ENCODE results near the gene SLA2.
"Not testable (repeated sequence)": the region's sequence is repeated elsewhere in the genome, so short reads cannot be mapped to it uniquely, and the experiment has no call there.

Gene SLA2

DNA sequence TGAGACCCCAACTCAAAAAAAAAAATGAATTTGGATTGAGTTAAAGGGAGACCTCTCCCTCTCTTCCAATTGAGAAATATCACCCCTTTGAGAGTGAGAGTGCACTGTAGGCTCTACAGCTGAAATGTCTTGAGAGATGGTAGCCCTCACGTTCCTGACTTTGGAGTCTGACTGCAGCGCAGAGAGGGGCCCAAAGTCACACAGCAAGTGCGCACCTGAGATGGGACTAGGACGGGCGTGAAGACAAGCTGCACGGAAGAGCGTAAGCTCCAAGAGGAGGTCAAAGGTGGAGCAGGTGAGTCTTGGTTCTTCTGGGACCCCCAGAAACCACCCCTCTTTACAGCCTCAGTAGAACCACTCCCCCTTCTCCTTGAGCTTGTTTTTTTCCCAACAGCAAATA, 643 bp downstream of the SLA2 start:
- no peak for DNase-seq (ENCODE audit: low read depth)

DNA sequence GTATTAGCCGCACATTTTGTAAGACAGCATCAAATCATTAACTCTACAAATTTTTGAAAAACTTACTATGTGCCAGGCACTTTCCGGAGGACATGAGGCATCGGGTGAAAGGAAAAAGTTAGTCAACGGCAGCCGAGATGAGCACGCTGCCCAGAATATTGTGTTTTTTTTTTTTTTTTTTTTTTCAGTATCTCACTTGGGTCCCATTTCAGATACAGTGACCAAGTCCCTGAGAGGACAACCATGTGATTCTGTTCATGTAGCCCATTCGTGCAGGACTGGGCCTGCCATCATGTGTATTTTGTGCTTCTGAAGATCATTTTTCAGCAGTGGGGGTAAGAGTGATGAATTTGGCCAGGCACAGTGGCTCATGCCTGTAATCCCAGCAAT, 1.3 kb downstream of the SLA2 start:
- no peak for DNase-seq (ENCODE audit: low read depth)

DNA sequence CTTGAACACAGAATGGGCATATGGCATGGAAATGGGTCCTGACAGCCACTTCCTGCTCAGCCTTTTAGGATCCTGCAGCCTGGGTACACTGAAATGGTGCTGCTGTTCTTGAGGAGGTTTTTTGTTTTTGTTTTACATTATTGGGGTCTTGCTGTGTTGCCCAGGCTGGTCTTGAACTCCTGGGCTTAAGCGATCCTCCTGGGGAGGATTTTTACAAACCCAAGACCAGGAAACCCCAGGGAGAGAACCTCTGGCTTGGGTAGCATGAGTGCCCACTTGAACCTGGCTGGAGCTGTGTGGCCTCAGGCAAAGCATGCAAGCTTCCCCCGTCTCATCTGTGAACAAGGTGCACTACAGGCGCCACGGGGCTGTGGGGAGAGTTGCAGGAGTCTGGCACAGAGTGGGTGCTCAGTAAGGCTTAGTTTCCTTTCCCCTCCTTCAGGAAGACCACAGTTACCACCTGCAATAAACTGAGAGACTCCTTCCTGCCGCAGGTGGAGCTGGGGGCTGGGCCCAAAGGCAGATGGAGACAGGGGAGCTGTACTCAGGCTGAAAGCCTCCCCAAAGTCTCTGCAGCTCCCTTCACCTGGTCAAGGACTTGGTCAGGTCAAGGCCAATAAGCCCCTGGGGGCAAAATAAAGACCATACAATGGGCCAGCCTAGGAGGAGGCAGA, 1.8 kb downstream of the SLA2 start:
- peak; percentile 41 for DNase-seq (ENCODE audit: low read depth)

DNA sequence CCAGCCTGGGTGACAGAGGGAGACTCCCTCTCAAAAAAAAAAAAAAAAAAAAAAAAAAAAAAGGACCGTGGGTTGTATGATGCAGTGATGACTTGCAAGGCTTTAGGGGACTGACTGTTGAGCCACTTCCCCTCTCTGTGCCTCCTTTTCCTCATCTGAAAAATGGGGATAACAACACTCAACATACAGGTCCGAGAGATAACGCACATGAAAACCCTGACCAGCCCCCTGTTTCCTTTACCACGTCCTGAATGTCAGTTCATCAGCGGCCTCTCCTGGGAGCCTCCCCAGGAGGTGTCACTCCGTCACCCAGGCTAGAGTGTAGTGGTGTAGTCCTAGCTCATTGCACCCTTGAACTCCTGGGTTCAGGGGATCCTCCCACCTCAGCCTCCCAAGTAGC, 3.9 kb downstream of the SLA2 start:
- DNase-seq (ENCODE audit: low read depth): no peak

DNA sequence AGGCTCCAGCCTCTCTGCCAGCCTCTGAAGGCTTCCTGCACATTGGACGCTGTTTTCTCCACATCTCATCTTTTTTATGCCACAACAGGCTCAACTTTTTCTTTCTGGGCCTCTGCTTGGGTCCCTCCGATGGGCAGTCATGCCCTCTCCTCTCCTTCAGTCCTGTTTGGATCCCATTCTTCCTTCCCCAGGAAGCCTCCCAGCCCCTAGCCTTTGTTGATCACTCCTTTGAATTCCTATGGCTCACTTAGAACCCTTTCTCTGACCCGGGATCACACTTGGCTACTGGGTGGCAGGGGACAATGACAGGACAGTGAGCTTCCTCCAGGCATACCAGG, 4.5 kb downstream of the SLA2 start:
- no peak for DNase-seq (ENCODE audit: low read depth)

DNA sequence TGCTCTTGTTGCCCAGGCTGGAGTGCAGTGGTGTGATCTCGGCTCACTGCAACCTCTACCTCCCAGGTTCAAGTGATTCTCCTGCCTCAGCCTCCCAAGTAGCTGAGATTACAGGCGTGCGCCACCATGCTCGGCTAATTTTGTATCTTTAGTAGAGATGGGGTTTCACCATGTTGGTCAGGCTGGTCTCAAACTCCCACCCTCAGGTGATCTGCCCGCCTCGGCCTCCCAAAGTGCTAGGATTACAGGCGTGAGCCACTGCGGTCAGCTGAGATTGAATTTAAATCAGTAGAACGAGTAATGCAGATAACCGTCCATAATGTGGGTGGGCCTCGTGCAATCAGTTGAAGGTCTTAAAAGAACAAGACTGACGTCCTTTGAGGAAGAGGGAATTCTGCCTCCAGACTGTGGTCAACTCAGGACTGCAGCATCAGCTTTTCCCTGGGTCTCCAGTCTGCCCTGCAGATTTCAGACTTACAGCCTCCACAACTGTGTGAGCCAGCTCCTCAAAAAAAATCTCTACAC, 7.1 kb downstream of the SLA2 start:
- not testable (repeated sequence) for DNase-seq (ENCODE audit: low read depth)

DNA sequence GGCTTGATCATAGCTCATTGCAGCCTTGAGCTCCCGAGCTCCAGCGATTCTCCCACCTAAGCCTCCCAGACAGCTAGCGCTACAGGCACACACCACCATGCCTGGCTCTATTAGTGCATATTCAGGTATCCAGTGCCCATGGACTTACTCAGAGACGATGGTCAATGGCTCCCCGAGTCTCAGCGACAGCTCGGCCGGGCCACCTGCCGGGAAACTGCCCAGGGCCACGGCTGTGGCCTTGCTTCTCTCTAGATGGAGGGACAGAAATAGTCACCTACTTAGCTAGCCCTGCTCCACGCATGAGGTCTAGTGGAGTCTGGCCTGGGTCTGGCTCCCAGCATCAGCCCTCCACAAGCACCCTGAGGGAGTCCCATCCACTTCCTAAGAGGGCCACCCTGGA, 11.7 kb downstream of the SLA2 start:
- no peak for DNase-seq (ENCODE audit: low read depth)

DNA sequence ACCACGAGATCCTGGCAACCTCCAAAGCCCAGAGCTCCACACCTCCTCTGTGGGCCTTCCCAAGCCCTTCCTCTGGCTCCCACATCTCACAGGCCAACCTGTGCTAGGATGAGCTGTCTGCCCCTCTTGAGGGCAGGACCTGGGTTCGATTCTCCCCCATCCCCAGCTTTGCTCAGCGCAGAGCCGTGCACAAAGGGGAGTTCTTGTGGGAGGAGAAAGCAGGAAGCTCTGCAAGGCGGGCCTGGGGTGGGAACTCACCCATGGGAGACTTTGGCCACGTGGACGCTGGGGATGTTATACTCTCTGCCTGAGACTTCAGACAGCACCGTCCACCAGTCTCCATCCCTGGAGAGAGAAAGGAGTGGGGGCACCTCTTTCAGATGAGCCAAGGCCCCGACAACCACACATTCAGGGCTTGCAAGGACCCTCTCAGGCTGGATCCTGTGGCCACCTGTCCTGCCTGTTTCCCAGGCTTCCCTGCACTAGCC, 12.7 kb downstream of the SLA2 start:
- no peak for DNase-seq (ENCODE audit: low read depth)

DNA sequence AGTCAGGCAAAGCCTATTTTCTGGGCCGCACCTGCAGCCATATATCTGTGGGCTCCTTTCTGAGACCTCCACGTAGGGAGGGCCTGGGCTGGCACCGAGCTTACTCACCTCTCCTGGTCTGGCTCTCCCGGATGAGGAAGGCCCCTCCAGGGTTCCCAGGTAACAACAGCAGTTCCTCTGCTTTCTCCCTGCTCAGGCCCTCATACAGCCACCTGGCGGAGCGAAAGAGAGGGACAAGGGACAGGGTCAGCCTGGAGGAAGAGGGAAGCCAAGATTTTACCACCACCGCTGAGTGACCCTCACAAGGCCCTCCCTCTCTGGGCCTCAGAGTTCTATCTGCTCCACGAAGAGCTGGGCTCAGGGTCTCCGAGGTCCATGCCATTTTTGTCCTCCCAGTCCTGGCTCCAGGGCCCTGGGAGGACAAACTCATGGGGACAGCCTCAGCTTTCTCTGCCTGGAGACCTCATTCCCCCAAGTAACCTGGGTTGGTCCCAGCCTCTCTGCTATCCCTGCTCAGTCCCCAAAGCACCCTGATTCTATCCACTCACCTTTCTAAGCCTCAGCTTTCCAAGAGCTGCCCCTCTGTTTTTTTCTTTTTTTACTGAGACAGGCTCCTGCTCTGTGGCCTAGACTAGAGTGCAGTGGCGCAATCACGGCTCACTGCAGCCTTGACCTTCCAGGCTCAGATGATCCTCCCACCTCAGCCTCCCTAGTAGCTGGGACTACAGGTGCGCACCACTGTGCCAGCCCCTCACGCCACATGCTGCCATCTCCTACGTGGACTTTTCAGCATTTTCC, 13.3 kb downstream of the SLA2 start:
- no peak for DNase-seq (ENCODE audit: low read depth)

DNA sequence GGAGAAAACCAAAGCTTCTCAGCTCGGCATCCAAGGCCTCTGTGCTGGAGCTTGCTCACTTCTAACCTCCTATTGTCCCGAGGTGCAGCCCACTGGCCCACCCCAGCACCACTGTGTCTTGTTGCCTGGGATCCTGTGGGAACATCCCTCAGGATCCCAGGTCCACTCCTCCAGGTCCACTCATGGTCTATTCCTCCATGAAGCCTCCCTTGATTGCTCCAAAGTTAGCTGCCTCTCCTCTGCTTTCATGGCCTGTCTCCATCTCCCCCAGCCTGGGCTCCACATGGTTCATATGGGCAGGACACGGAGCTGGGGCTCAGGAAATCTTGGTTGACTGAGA, 13.9 kb downstream of the SLA2 start:
- DNase-seq (ENCODE audit: low read depth): no peak

DNA sequence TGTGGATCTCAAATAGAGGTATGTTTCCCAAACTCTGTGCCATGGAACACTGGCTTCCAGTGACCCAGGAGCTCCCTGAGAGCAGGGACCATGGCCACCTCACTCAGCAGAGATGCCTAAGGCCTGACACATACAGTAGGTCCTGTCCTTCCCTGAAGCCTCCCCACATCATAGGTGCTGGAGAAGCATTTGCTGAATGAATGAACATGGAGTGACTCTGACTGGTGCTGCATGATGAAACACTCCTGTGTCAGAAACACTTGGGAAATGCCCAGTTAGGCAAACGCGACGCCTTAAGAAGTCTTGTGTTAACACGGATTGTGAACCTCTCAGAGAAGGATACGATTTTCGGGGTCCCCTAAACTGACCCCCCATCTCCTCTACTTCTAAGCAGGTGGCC, 14.3 kb downstream of the SLA2 start:
- no peak for DNase-seq (ENCODE audit: low read depth)

DNA sequence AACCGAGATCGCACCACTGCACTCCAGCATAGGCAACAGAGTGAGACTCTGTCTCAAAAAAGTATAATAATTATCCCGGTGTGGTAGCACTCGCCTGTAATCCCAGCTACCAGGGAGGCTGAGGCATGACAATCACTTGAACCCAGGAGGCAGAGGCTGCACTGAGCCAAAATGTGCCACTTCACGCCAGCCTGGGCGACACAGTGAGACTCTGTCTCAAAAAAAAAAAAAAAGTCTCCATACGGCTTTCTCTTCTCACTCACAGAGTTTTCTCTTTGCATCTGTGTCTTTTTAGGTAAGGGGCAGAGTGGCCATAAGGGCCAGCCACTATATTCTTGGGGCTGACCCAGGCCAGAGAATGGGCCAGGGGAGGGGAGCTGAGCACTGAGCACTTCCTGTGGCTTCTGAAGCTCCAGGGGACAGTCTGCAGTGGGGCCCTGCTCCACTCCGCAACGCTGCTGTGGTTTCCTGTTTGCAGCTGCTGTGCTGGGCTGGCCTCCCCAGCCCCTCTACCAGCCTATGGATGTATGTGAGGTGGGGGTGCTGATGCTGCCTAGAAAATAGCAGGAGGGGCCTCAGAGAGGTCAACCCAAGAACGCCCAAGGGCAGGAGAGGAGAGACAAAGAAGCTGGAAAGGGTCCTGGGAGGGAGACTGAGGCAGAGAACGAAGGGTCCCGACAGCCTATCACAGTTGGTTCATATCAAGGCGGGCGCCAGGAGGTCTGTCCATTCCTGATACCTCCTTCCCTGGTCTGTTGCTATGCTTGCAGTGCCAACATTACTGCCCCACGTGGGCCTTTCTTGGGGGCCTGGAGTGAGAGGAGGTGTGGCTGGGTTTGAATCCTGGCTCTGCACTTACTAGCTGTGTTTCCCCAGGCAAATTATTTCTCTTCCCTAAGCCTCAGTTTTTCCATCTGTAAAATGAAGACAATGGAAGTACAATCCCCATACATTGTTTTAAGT, 16.0 kb downstream of the SLA2 start:
- no peak for DNase-seq (ENCODE audit: low read depth)

DNA sequence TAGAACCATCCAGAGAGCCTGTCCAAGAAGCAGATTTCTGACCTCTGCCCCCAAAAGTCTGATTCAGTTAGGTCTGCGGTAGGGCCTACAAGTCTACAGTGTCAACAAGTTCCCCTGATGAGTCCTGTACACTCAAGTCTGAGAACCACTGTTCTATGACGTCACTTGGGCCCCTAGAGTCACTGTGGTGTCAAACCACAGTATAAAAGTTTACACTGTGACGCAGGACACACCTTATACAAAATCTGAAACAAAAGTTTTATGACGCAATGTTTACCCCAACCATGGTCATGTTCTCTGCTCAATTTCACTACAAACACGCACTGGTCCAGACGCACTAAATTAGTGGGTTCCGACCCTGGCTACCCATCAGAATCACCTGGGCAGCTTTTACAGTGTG, 17.9 kb downstream of the SLA2 start:
- DNase-seq (ENCODE audit: low read depth): peak; percentile 25

DNA sequence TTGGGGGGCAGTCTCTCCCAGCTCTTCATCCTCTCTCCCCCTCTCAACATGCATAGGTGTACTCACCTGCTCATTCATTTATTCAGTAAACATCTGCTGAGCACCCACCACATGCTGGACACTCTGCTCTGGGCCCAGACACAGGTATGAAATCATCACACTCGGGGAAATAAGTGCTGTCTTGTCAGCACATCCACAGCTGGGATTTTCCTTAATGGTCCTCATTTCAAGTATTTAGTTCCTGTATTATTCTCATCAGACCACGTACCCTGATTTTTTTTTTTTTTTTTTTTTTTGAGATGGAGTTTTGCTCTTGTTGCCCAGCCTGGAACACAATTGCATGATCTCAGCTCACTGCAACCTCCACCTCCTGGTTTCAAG, 21.1 kb downstream of the SLA2 start:
- no peak for DNase-seq (ENCODE audit: low read depth)

DNA sequence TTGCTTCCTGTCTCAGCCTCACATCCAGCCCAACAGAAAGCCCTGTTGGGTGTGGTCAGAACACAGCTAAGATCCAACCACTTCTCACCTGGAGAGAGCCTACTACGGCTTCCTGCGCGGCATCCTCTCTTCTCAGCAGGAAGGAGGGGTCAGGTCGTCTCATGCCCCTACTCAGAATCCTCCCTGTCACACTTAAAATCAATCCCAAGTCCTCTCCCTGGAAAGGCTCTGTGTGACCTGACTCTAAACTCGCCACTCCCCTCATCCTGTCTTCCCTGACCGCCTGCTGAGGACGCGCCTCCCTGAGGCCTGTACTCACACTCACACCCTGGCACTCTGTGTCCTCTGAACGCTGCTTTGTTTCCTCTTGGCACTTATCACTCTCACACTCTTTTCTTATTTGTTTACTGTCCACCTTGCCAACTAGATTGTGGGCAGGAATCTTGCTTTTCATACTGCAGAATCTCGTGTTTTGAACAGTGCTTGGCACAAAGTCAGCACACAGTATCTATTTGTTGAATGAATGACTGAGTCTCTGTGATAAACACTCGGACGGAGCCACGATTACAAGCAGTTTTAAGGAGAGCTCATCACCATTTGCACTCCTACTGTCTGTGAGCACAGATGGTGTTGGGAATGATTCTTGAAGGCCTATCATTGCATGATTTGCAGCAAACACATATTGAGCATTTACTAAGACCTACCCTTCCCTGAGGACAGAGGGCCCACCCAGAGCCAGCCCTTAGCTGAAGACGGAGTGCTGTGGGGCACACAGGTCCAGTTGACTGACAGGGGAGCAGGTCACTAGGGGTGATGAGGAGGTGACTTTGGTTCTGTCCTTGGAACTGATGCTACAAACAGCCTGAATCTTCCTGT, 21.7 kb downstream of the SLA2 start:
- DNase-seq (ENCODE audit: low read depth): no peak

DNA sequence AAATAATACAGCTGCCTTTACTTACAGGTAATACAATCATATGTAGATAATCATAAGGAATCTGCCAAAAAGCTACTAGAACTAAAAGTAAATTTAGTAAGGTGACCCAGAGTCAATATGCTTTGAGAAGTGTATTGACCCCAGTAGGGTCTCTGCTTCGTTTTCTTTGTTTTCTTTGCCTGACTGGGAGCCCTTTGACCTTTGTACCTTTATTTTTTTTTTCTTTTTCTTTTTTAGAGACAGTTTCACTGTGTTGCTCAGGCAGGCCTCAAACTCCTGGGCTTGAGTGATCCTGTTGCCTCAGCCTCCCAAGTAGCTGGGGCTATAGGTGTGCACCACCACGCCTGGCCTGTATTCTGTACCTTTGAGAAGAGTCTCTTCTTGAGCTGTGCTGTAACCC, 22.6 kb downstream of the SLA2 start:
- no peak for DNase-seq (ENCODE audit: low read depth)

DNA sequence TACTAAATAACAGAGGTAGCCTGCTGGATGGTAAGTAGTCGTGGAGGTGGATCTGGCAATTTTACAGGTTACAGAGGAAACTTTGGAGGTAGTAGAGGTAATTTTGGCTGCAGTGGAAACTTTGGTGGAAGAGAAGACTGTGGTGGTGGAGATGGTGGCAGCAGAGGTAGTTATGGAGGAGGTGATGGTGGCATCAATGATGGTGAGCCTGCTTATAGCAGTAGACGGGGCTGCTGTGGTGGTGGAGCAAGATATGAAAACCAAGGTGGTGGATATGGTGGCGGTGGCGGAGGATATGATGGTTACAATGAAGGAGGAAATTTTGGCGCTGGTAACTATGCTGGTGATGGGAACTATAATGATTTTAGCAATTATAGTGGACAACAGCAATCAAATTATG, 25.1 kb downstream of the SLA2 start:
- no peak for DNase-seq (ENCODE audit: low read depth)

DNA sequence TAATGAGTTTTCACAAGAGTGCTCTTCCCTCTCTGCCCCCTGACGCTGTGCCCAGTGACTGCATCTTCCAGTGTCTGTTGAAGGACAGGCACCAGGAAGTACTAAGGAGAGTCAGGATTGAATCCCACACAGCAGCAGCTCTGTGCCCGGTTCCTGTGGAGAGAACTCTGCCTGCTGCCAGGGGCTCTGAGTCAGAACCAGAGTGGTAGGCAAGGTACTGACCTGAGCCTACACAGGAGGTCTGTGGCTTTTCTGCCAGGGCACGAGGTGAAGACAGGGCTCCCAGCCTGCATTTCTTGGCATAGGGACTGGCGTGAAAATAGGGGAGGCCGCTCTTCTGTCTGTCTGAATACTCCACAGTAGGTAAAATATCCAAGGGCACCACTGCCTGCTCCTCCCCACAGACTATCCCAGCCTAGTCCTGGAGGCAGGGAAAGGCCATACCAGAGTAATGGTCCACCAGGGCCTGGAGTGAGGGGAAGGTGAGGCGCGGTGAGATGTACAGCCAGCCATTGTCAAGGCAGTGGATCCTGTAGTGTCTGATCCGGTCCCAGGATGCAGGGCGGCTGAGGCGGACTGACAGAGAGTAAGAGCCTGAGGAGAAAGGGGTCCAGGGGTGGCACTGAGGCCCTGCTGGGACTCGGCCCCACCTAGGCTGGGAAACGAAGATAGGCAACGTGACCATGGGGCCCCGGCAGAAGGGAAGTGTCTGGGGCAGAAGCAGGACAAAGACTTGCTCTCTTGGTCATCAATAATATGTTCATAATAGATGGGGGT, 31.0 kb downstream of the SLA2 start:
- no peak for DNase-seq (ENCODE audit: low read depth)

DNA sequence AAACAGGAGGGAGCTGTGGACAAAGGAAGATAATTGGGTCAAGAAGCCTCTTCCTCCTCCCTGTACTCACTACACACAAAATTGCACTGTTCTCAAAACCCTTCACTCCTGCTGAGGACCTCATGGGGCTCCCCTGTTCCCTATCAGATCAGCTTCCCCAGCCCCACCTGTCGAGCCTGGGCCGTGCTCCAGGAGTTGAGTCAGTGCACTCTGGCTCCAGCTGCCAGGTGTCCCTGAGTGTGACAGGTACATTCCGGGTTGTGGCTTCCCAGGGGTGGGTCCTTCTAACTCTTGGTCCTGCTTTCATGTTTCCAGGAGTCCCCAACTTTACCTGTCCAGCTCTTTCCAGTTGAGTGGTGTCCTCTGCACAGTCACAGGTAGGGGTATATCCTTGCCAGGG, 32.0 kb downstream of the SLA2 start:
- no peak for DNase-seq (ENCODE audit: low read depth)

DNA sequence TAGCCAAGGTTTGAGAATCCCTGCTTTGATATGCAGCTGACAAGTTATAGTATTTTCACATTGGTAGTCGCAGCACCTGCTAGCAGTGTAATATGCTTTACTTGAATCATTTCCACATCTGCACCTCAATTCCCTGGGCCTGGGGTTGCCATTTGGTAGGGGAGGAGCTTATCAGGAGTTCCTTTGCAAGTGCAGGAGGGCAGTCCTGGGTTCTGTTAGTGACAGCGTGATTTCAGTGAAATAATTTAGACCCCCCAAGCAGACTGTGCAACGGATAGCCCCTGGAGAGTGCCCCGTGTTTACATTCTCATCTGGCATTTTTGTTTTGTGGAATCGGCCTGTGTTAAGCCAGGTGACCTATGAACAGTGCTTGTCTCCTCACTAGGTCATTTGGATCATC, 34.4 kb downstream of the SLA2 start:
- no peak for DNase-seq (ENCODE audit: low read depth)

DNA sequence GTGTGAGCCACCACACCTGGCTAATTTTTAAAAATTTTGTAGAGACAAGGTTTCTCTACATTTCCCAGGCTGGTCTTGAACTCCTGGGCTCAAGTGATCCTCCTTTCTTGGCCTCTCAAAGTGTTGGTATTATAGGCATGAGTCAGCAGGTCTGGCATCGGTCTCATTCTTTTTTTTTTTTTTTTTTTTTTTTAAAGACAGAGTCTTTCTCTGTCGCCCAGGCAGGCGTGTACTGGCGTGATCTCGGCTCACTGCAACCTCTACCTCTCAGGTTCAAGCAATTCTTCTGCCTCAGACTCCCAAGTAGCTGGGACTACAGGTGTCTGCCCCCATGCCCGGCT, 37.6 kb downstream of the SLA2 start:
- not testable (repeated sequence) for DNase-seq (ENCODE audit: low read depth)

All from stimulated activated CD8-positive, alpha-beta memory T cell treated with anti-CD3 and anti-CD28 coated beads, Interleukin-12 subunit alpha, Interleukin-12 subunit beta, amount 100 ng/mL, for 1 hour (primary cell).